IMR-90 (cell line): Measurements from ENCODE around the gene GPR75. TPM values are rescaled to one million over a fixed set of nuclear protein-coding genes. Genes with fewer than 3 reads are reported as not detected.

Source experiments
- ATAC-seq: fragments of 200-7000 bp; cut with Tn5 transposase; 2 replicates; pipeline ENCODE4 v1.9.1; 2020; ENCODE audit warnings: low read depth, mild to moderate bottlenecking, moderate library complexity
- BruUV-seq: library from RNA; stranded (reverse); fragments of 400-500 nt; replicated peaks from 2 replicates; lab custom pipeline; 2021; lab: Mats Ljungman, UMichigan
- CTCF ChIA-PET: fragments of 300-600 bp; formaldehyde crosslinking; extraction: SDS; loops from one replicate; lab custom pipeline; 2021; ENCODE audit warnings: antibody characterized with exemption; lab: Yijun Ruan, JAX
- POLR2A ChIA-PET: fragments of 300-600 bp; sonication (Branson Sonifier 250); formaldehyde crosslinking; loops from one replicate; lab custom pipeline; 2022; ENCODE audit warnings: antibody characterized with exemption; ENCODE audit not compliant: unreplicated experiment; lab: Charles Lee
- DNase-seq: peaks from one replicate; pipeline ENCODE4 v3.0.0; 2013
- H2AFZ ChIP-seq: replicated peaks from 2 replicates; pipeline ENCODE3; 2013; ENCODE audit warnings: low read length, mild to moderate bottlenecking; ENCODE audit not compliant: poor library complexity
- H2AK5ac ChIP-seq: 2 replicates; pipeline ENCODE4 v1.6.1; 2013; ENCODE audit warnings: low read depth, low read length, inconsistent platforms
- H2AK9ac ChIP-seq: replicated peaks from 2 replicates; pipeline ENCODE3; 2013; ENCODE audit warnings: mild to moderate bottlenecking, low read depth, low read length, moderate library complexity; ENCODE audit not compliant: poor library complexity
- H2BK120ac ChIP-seq: 2 replicates; pipeline ENCODE4 v1.6.1; 2013; ENCODE audit warnings: low read depth, low read length, inconsistent platforms
- H2BK15ac ChIP-seq: 3 replicates; pipeline ENCODE4 v1.6.1; 2013; ENCODE audit warnings: low read depth, low read length, inconsistent platforms
- H2BK20ac ChIP-seq: 2 replicates; pipeline ENCODE4 v1.6.1; 2013; ENCODE audit warnings: low read depth, mild to moderate bottlenecking, inconsistent platforms, low read length, moderate library complexity
- H2BK5ac ChIP-seq: 2 replicates; pipeline ENCODE4 v1.6.1; 2013; ENCODE audit warnings: mild to moderate bottlenecking, low read depth, low read length, inconsistent platforms; ENCODE audit not compliant: poor library complexity, severe bottlenecking
- H3K14ac ChIP-seq: replicated peaks from 2 replicates; pipeline ENCODE4 v1.6.1; 2013; ENCODE audit warnings: low read depth, low read length, inconsistent platforms
- H3K18ac ChIP-seq: 2 replicates; pipeline ENCODE4 v1.6.1; 2013; ENCODE audit warnings: low read depth, low read length, control low read depth
- H3K23ac ChIP-seq: 2 replicates; pipeline ENCODE4 v1.6.1; 2013; ENCODE audit warnings: low read depth, low read length, inconsistent platforms
- H3K27ac ChIP-seq: 2 replicates; pipeline ENCODE4 v1.5.1; 2013; ENCODE audit warnings: mild to moderate bottlenecking, control low read depth, low read length; ENCODE audit not compliant: insufficient read depth
- H3K27me3 ChIP-seq: 2 replicates; pipeline ENCODE4 v1.6.1; 2013; ENCODE audit warnings: low read length; ENCODE audit not compliant: control insufficient read depth, insufficient read depth
- H3K36me3 ChIP-seq: 2 replicates; pipeline ENCODE4 v1.6.1; 2013; ENCODE audit warnings: low read length, mixed read lengths; ENCODE audit not compliant: control insufficient read depth, insufficient read depth
- H3K4ac ChIP-seq: 2 replicates; pipeline ENCODE4 v1.6.1; 2013; ENCODE audit warnings: low read depth, low read length, inconsistent platforms
- H3K4me1 ChIP-seq: 2 replicates; pipeline ENCODE4 v1.6.1; 2013; ENCODE audit warnings: low read length, mixed read lengths; ENCODE audit not compliant: control insufficient read depth, insufficient read depth
- H3K4me2 ChIP-seq: 2 replicates; pipeline ENCODE4 v1.6.1; 2013; ENCODE audit warnings: low read depth, mild to moderate bottlenecking, control low read depth, low read length, moderate library complexity
- H3K4me3 ChIP-seq: 2 replicates; pipeline ENCODE4 v1.5.1; 2013; ENCODE audit warnings: low read depth, mild to moderate bottlenecking, control low read depth, low read length, moderate library complexity; ENCODE audit not compliant: insufficient read depth
- H3K56ac ChIP-seq: 2 replicates; pipeline ENCODE4 v1.6.1; 2013; ENCODE audit warnings: low read length, inconsistent platforms; ENCODE audit not compliant: insufficient read depth; ENCODE audit errors: extremely low read depth
- H3K79me1 ChIP-seq, 2 experiments: 2 replicates each; pipeline ENCODE4 v1.6.1; 2013; ENCODE audit warnings: low read length in 2 of 2, inconsistent platforms in 1 of 2, low read depth in 1 of 2
- H3K9ac ChIP-seq: 2 replicates; pipeline ENCODE4 v1.6.1; 2013; ENCODE audit warnings: low read depth, low read length, control low read depth
- H3K9me1 ChIP-seq: 2 replicates; pipeline ENCODE4 v1.6.1; 2013; ENCODE audit warnings: low read length, inconsistent platforms; ENCODE audit not compliant: insufficient read depth
- H3K9me3 ChIP-seq: 2 replicates; pipeline ENCODE4 v1.6.1; 2013; ENCODE audit warnings: low read length; ENCODE audit not compliant: control insufficient read depth, insufficient read depth
- H4K20me1 ChIP-seq: 2 replicates; pipeline ENCODE4 v1.6.1; 2013; ENCODE audit warnings: low read length, inconsistent platforms; ENCODE audit not compliant: insufficient read depth
- H4K5ac ChIP-seq: 2 replicates; pipeline ENCODE4 v1.6.1; 2013; ENCODE audit warnings: mild to moderate bottlenecking, low read depth, low read length, control low read depth
- H4K8ac ChIP-seq, 2 experiments: 2 replicates each; pipeline ENCODE4 v1.6.1; 2013; ENCODE audit warnings: low read depth in 2 of 2, low read length in 2 of 2, control low read depth in 1 of 2, inconsistent platforms in 1 of 2
- H4K91ac ChIP-seq: 2 replicates; pipeline ENCODE4 v1.6.1; 2013; ENCODE audit warnings: low read depth, low read length, inconsistent platforms; ENCODE audit not compliant: insufficient read depth
- BHLHE40 ChIP-seq: fragments of 150-350 bp; IDR thresholded peaks from 2 replicates; pipeline ENCODE4 v1.6.1; 2016; ENCODE audit warnings: mild to moderate bottlenecking, low read depth, low read length
- CEBPB ChIP-seq: IDR thresholded peaks from 2 replicates; pipeline ENCODE4 v1.6.1; 2012; ENCODE audit warnings: low read depth, low read length, improper control_type of control experiment
- CHD1 ChIP-seq: IDR thresholded peaks from 2 replicates; pipeline ENCODE4 v1.6.1; 2012; ENCODE audit warnings: low read depth, low read length, improper control_type of control experiment
- FOS ChIP-seq: fragments of 150-350 bp; IDR thresholded peaks from 2 replicates; pipeline ENCODE4 v1.6.1; 2016; ENCODE audit warnings: low read depth, low read length
- MAFK ChIP-seq: IDR thresholded peaks from 2 replicates; pipeline ENCODE4 v1.6.1; 2012; ENCODE audit warnings: low read depth, low read length, improper control_type of control experiment
- MAZ ChIP-seq: IDR thresholded peaks from 2 replicates; pipeline ENCODE4 v1.6.1; 2012; ENCODE audit warnings: low read depth, mild to moderate bottlenecking, low read length, improper control_type of control experiment, moderate library complexity, borderline replicate concordance
- MXI1 ChIP-seq: IDR thresholded peaks from 2 replicates; pipeline ENCODE4 v1.6.1; 2012; ENCODE audit warnings: low read depth, mild to moderate bottlenecking, low read length, moderate library complexity, borderline replicate concordance
- NFE2L2 ChIP-seq: fragments of 150-350 bp; IDR thresholded peaks from 2 replicates; pipeline ENCODE4 v1.6.1; 2016; ENCODE audit warnings: low read depth, mild to moderate bottlenecking, low read length
- RCOR1 ChIP-seq: IDR thresholded peaks from 2 replicates; pipeline ENCODE4 v1.6.1; 2012; ENCODE audit warnings: mild to moderate bottlenecking, low read length, improper control_type of control experiment; ENCODE audit not compliant: insufficient replicate concordance
- RFX5 ChIP-seq: IDR thresholded peaks from 2 replicates; pipeline ENCODE4 v1.8.0; 2012; ENCODE audit warnings: low read depth, mild to moderate bottlenecking, low read length, moderate library complexity
- WGBS, 2 experiments: methylation state at CpG; one replicate each; pipeline versions ENCODE4 v1.1.5 to v1.1.7; 2013; ENCODE audit warnings: missing lambda C conversion rate in 2 of 2; ENCODE audit not compliant: insufficient read length in 1 of 2; ENCODE audit errors: extremely low coverage in 2 of 2; 5-methylcytosine and 5-hydroxymethylcytosine counted together
- dilution Hi-C: fragments of 300-500 bp; cut with HindIII; formaldehyde crosslinking; loops from one replicate; pipeline ENCODE4 v1.14.3; 2018; ENCODE audit warnings: low sequenced_read_pairs; ENCODE audit not compliant: unreplicated experiment
- in situ Hi-C: fragments of 300-500 bp; cut with MboI; formaldehyde crosslinking; loops from 3 replicates; pipeline ENCODE4 v1.14.3; 2019; ENCODE audit warnings: low sequenced_read_pairs, inconsistent platforms, mixed read lengths
- intact Hi-C: fragments of 100-400 bp; cut with micrococcal nuclease; formaldehyde crosslinking; loops from 2 replicates; pipeline ENCODE4 v1.10.0; 2022
- polyA plus RNA-seq, 3 experiments: library from polyadenylated mRNA; depleted of rRNA; stranded (reverse); fragments of >200 nt; gene quantifications; 2 replicates each; pipeline ENCODE4 v1.2.3, GENCODE V29; 2012; ENCODE audit warnings: low replicate concordance in 1 of 3
- total RNA-seq: library from RNA; depleted of rRNA; stranded (reverse); fragments of >200 nt; gene quantifications from 2 replicates; pipeline ENCODE4 v1.2.3, GENCODE V29; 2012
- TF ChIP-seq, protein P1 (sequence below): fragments of 150-350 bp; IDR thresholded peaks from 2 replicates; pipeline ENCODE4 v1.6.1; 2017; ENCODE audit warnings: mild to moderate bottlenecking, antibody characterized with exemption, low read length, low read depth
- TF ChIP-seq, protein P2 (sequence below): conservative IDR thresholded peaks from 2 replicates; pipeline ENCODE4 v1.5.1; 2012; ENCODE audit warnings: mild to moderate bottlenecking, low read depth, low read length, improper control_type of control experiment

The GPR75 gene
- total and polyA plus RNA-seq, 2 of the 4 experiments (the other 2 are of a cell fraction): 1.4 to 2.1 TPM

DNA sequence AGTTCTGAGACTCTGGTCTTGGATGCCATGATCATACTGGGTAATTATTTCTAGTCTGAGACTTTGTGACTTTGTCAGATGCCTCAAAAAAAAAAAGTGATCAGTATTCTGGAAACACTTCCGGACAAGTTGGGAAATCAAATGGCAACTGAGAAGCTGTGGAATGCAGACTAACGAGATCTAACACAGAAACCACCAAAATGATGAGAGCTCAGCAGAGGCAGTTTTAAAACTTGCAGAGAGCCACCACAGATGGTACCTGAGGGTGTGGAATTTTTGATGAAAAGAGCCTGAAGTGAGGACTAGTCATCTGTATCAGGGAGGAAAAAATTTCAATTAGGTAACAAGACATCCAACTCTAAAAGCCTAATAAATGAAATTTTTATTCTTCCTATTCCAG, 5.5 kb upstream of the GPR75 start:
- dilution Hi-C loops: no loop called here
- ATAC-seq (no peak), DNase-seq (no peak)
- Histone ChIP-seq H3K4me1 (no peaks in the 10 kb centered on the region), H2BK15ac (no peak overlapping the region), H2BK5ac (no peak overlapping the region), H2AK5ac (no peak overlapping the region), H3K4me2 (no peak overlapping the region), H3K9me1 (no peaks in the 10 kb centered on the region; the same call in 1 of the 2 replicates), H4K8ac (no peak overlapping the region), H3K9me3 (no peaks in the 10 kb centered on the region), H3K18ac (no peak overlapping the region), H3K36me3 (peaks cover 21% of the 10 kb centered on the region), H2AK9ac (no peak overlapping the region), H4K91ac (no peak overlapping the region), H3K23ac (no peak overlapping the region), H3K56ac (no peak overlapping the region), H3K27me3 (no peaks in the 10 kb centered on the region), H3K9ac (no peak overlapping the region), H3K27ac (no peak overlapping the region), H3K4ac (no peak overlapping the region), H2AFZ (no peak overlapping the region), H4K20me1 (no peaks in the 10 kb centered on the region), H2BK120ac (no peak overlapping the region), H4K5ac (no peak overlapping the region), H2BK20ac (no peak overlapping the region), H3K4me3 (no peak overlapping the region), H3K79me1 (peaks cover 4 to 10% of the 10 kb centered on the region in 2 experiments; a peak in 3 of 4 replicates), H3K14ac (no peak overlapping the region)
- 100% methylated on average over 1 of the region's 2 CpGs; no CpG with 5 or more reads in 1 of the 2 experiments for WGBS, 2 experiments
- ChIA-PET POLR2A (no interaction called here), CTCF (interaction anchor here (0.6 kb wide), 2 partner anchors 53 to 62 kb away, joined by 5 to 7 read pairs; no protein-coding TSS in a partner anchor)
- TF ChIP-seq NFE2L2: no peak
- no peak for TF ChIP-seq RCOR1
- TF ChIP-seq MAFK: no peak
- no peak for TF ChIP-seq CEBPB
- TF ChIP-seq BHLHE40: no peak
- TF ChIP-seq CHD1: no peak
- no peak for TF ChIP-seq FOS
- TF ChIP-seq RFX5: no peak
- TF ChIP-seq MXI1: no peak
- TF ChIP-seq, protein P1, sequence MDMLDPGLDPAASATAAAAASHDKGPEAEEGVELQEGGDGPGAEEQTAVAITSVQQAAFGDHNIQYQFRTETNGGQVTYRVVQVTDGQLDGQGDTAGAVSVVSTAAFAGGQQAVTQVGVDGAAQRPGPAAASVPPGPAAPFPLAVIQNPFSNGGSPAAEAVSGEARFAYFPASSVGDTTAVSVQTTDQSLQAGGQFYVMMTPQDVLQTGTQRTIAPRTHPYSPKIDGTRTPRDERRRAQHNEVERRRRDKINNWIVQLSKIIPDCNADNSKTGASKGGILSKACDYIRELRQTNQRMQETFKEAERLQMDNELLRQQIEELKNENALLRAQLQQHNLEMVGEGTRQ: no peak
- TF ChIP-seq, protein P2, sequence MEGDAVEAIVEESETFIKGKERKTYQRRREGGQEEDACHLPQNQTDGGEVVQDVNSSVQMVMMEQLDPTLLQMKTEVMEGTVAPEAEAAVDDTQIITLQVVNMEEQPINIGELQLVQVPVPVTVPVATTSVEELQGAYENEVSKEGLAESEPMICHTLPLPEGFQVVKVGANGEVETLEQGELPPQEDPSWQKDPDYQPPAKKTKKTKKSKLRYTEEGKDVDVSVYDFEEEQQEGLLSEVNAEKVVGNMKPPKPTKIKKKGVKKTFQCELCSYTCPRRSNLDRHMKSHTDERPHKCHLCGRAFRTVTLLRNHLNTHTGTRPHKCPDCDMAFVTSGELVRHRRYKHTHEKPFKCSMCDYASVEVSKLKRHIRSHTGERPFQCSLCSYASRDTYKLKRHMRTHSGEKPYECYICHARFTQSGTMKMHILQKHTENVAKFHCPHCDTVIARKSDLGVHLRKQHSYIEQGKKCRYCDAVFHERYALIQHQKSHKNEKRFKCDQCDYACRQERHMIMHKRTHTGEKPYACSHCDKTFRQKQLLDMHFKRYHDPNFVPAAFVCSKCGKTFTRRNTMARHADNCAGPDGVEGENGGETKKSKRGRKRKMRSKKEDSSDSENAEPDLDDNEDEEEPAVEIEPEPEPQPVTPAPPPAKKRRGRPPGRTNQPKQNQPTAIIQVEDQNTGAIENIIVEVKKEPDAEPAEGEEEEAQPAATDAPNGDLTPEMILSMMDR: no peak
- no peak for TF ChIP-seq MAZ
- BruUV-seq: TSS peak; percentile 88
- in situ Hi-C loops: no loop called here
- intact Hi-C loops: no loop called here
